Caco-2 (cell line): ENCODE measurements around the gene OR2D3. TPM values are rescaled to one million over a fixed set of nuclear protein-coding genes. Genes with fewer than 3 reads are reported as not detected.

Source experiments
- Bru-seq: library from RNA; stranded (reverse); fragments of 400-500 nt; gene quantifications from one replicate; lab custom pipeline; 2021; lab: Mats Ljungman, UMichigan
- BruChase-seq, 2 experiments: library from RNA; stranded (reverse); fragments of 400-500 nt; gene quantifications; one replicate each; lab custom pipeline; 2021; lab: Mats Ljungman, UMichigan
- BruUV-seq: library from RNA; stranded (reverse); fragments of 400-500 nt; replicated peaks from 2 replicates; lab custom pipeline; 2021; lab: Mats Ljungman, UMichigan
- CTCF ChIA-PET: fragments of 300-600 bp; sonication (Branson Sonifier 250); formaldehyde crosslinking; loops from one replicate; lab custom pipeline; 2022; ENCODE audit warnings: antibody characterized with exemption; lab: Charles Lee
- POLR2A ChIA-PET: fragments of 300-600 bp; sonication (Branson Sonifier 250); formaldehyde crosslinking; loops from one replicate; lab custom pipeline; 2022; ENCODE audit warnings: antibody characterized with exemption; lab: Charles Lee
- DNase-seq, 2 experiments: peaks; one replicate each; pipeline versions ENCODE4 v3.0.0 to v3.0.0-alpha.2; 2020 to 2022
- H3K27me3 ChIP-seq: replicated peaks from 2 replicates; pipeline ENCODE4 v1.6.0; 2011; ENCODE audit warnings: low read length; ENCODE audit not compliant: control insufficient read depth, insufficient read depth
- H3K36me3 ChIP-seq: 2 replicates; pipeline ENCODE4 v1.5.1; 2011; ENCODE audit warnings: low read length; ENCODE audit not compliant: control insufficient read depth, insufficient read depth
- H3K4me1 ChIP-seq: fragments of 250-450 bp; sonication (Bioruptor Pico); 2 replicates; pipeline ENCODE4 v1.5.1; 2020; ENCODE audit warnings: mild to moderate bottlenecking
- H3K4me3 ChIP-seq: 2 replicates; pipeline ENCODE4 v1.5.1; 2011; ENCODE audit warnings: low read depth, mild to moderate bottlenecking, control low read depth, low read length
- H3K9me3 ChIP-seq: fragments of 250-450 bp; sonication (Bioruptor Pico); 2 replicates; pipeline ENCODE4 v1.5.1; 2020; ENCODE audit warnings: mild to moderate bottlenecking, moderate library complexity
- H3K27ac Mint-ChIP-seq: one replicate; pipeline ENCODE4 v1.8.0; 2022; ENCODE audit warnings: mixed read lengths; ENCODE audit not compliant: unreplicated experiment
- H3K27me3 Mint-ChIP-seq: one replicate; pipeline ENCODE4 v1.8.0; 2022; ENCODE audit warnings: mixed read lengths; ENCODE audit not compliant: insufficient read depth, unreplicated experiment
- H3K36me3 Mint-ChIP-seq: one replicate; pipeline ENCODE4 v1.8.0; 2022; ENCODE audit warnings: mild to moderate bottlenecking, mixed read lengths; ENCODE audit not compliant: insufficient read depth, unreplicated experiment
- H3K4me1 Mint-ChIP-seq: one replicate; pipeline ENCODE4 v1.8.0; 2022; ENCODE audit warnings: low read depth, mixed read lengths; ENCODE audit not compliant: unreplicated experiment
- H3K4me3 Mint-ChIP-seq: one replicate; pipeline ENCODE4 v1.8.0; 2022; ENCODE audit warnings: mild to moderate bottlenecking, moderate library complexity, mixed read lengths; ENCODE audit not compliant: unreplicated experiment
- H3K9me3 Mint-ChIP-seq: one replicate; pipeline ENCODE4 v1.8.0; 2022; ENCODE audit warnings: mixed read lengths; ENCODE audit not compliant: unreplicated experiment
- intact Hi-C: fragments of 100-400 bp; cut with micrococcal nuclease; formaldehyde crosslinking; loops from one replicate; pipeline ENCODE4 v1.10.0; 2022; ENCODE audit not compliant: unreplicated experiment
- long read RNA-seq: library from polyadenylated mRNA; stranded (forward); transcript quantifications from one replicate; pipeline ENCODE4 v2.0.0, GENCODE V29; 2022
- total RNA-seq: library from RNA; stranded (reverse); gene quantifications from 2 replicates; pipeline ENCODE4 v1.2.3, GENCODE V29; 2022
- TF ChIP-seq, protein P1 (sequence below), 2 experiments: fragments of 200-600 bp in 1 of 2; IDR thresholded peaks; 1 replicate in 1 of 2; 2 replicates in 1 of 2; pipeline versions ENCODE4 v1.5.1 to v1.8.0; 2011 to 2022; ENCODE audit warnings: antibody characterized with exemption in 1 of 2, control low read depth in 1 of 2, inconsistent platforms in 1 of 2, low read depth in 1 of 2, low read length in 1 of 2, mild to moderate bottlenecking in 1 of 2, moderate library complexity in 1 of 2; ENCODE audit not compliant: insufficient read depth in 1 of 2, severe bottlenecking in 1 of 2, unreplicated experiment in 1 of 2

The OR2D3 gene, protein sequence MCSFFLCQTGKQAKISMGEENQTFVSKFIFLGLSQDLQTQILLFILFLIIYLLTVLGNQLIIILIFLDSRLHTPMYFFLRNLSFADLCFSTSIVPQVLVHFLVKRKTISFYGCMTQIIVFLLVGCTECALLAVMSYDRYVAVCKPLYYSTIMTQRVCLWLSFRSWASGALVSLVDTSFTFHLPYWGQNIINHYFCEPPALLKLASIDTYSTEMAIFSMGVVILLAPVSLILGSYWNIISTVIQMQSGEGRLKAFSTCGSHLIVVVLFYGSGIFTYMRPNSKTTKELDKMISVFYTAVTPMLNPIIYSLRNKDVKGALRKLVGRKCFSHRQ
- total RNA-seq, result not detected in 2 replicates
- not detected for Bru-seq, nascent RNA
- BruChase-seq, experiment 1, labeled RNA remaining after a 2-hour chase, result not detected
- not detected for BruChase-seq, experiment 2, labeled RNA remaining after a 6-hour chase
- long read RNA-seq, result 0 reads

- H3K27me3 ChIP-seq, result no peaks in the 10 kb centered on the region
- Mint-ChIP-seq H3K4me1 (no peaks in the 10 kb centered on the region), H3K27ac (no peak within 1 kb of the TSS), H3K4me3 (no peak within 1 kb of the TSS), H3K27me3 (peaks cover 8% of the 10 kb centered on the region), H3K9me3 (no peaks in the 10 kb centered on the region), H3K36me3 (no peaks in the 10 kb centered on the region)
- intact Hi-C loops, result no loop called here
- no peaks in the 10 kb centered on the region; the same call in 1 of the 2 replicates for H3K9me3 ChIP-seq
- POLR2A ChIA-PET, result no interaction called here
- H3K4me1 ChIP-seq, result no peaks in the 10 kb centered on the region
- DNase-seq, result no peak
- H3K4me3 ChIP-seq, result no peak within 1 kb of the TSS
- TF ChIP-seq, protein P1, sequence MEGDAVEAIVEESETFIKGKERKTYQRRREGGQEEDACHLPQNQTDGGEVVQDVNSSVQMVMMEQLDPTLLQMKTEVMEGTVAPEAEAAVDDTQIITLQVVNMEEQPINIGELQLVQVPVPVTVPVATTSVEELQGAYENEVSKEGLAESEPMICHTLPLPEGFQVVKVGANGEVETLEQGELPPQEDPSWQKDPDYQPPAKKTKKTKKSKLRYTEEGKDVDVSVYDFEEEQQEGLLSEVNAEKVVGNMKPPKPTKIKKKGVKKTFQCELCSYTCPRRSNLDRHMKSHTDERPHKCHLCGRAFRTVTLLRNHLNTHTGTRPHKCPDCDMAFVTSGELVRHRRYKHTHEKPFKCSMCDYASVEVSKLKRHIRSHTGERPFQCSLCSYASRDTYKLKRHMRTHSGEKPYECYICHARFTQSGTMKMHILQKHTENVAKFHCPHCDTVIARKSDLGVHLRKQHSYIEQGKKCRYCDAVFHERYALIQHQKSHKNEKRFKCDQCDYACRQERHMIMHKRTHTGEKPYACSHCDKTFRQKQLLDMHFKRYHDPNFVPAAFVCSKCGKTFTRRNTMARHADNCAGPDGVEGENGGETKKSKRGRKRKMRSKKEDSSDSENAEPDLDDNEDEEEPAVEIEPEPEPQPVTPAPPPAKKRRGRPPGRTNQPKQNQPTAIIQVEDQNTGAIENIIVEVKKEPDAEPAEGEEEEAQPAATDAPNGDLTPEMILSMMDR (IDR thresholded peaks at IDR 0.05; ENCODE audit: insufficient read depth in 1 of 2, low read depth in 1 of 2, low read length in 1 of 2, severe bottlenecking in 1 of 2, unreplicated experiment in 1 of 2), result no peak
- no TSS peak for BruUV-seq
- H3K36me3 ChIP-seq, result no peaks in the 10 kb centered on the region
- CTCF ChIA-PET, result no interaction called here
These were observed at the start of gene OR2D3 for GRCh38 chr11:6920702-6921101. TSS of gene OR2D3 (plus strand) at chr11:6921002. CDS start at chr11:6921002, 0 bp downstream.

DNA sequence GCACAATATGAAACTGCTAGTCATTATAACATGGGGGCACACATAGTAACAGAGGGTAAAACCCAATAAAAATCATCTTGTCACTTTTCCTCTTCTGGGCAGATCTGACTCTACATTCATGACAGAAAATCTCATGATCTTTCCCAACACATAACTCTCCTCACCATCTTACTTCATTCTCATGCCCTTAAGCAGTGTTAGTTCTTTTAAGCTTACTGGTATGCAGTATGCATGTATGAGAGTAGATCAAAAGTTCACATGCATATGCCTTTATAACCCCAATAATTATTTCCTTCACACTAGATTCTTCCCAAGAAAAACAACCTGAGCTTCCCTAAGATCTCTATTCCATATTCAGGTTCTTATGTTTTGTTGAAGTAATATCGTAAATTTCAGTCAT is 49.5 kb upstream of the OR2D3 start:
- Mint-ChIP-seq H3K4me3 (no peak overlapping the region), H3K9me3 (no peaks in the 10 kb centered on the region), H3K27me3 (peaks cover 13% of the 10 kb centered on the region), H3K27ac (no peak overlapping the region), H3K4me1 (no peaks in the 10 kb centered on the region), H3K36me3 (no peaks in the 10 kb centered on the region)
- Histone ChIP-seq H3K36me3 (no peaks in the 10 kb centered on the region), H3K4me1 (0 out of 2 replicates have a peak, but pooled peaks cover 2% of the 10 kb centered on the region), H3K9me3 (no peaks in the 10 kb centered on the region), H3K27me3 (no peaks in the 10 kb centered on the region), H3K4me3 (no peak overlapping the region)
- no TSS peak for BruUV-seq
- TF ChIP-seq, protein P1 (IDR thresholded peaks at IDR 0.05; ENCODE audit: insufficient read depth in 1 of 2, low read depth in 1 of 2, low read length in 1 of 2, severe bottlenecking in 1 of 2, unreplicated experiment in 1 of 2), result no peak
- CTCF ChIA-PET, result no interaction called here
- POLR2A ChIA-PET, result no interaction called here
- no peak for DNase-seq
- intact Hi-C loops, result no loop called here

GRCh38 chr11:6875761-6876160 is 45.0 kb upstream of the OR2D3 start:
- H3K9me3 ChIP-seq, result no peaks in the 10 kb centered on the region
- H3K27me3 ChIP-seq, result no peaks in the 10 kb centered on the region
- no peaks in the 10 kb centered on the region for H3K36me3 ChIP-seq
- no peaks in the 10 kb centered on the region for H3K9me3 Mint-ChIP-seq
- H3K4me1 ChIP-seq, result no peaks in the 10 kb centered on the region
- TF ChIP-seq, protein P1 (IDR thresholded peaks at IDR 0.05; ENCODE audit: insufficient read depth in 1 of 2, low read depth in 1 of 2, low read length in 1 of 2, severe bottlenecking in 1 of 2, unreplicated experiment in 1 of 2), result no peak
- DNase-seq, result no peak
- BruUV-seq, result no TSS peak
- H3K4me3 Mint-ChIP-seq, result no peak overlapping the region
- no peaks in the 10 kb centered on the region for H3K4me1 Mint-ChIP-seq
- ChIA-PET CTCF (no interaction called here), POLR2A (no interaction called here)
- H3K4me3 ChIP-seq, result no peak overlapping the region
- no peaks in the 10 kb centered on the region for H3K36me3 Mint-ChIP-seq
- intact Hi-C loops, result no loop called here
- peaks cover 9% of the 10 kb centered on the region for H3K27me3 Mint-ChIP-seq
- H3K27ac Mint-ChIP-seq, result no peak overlapping the region
